ENCODE data around the gene DLGAP4. TPM values are rescaled to one million over a fixed set of nuclear protein-coding genes. Genes with fewer than 3 reads are reported as not detected.
A peak's percentile ranks its signal among the peaks of the same experiment; 100 is the strongest.

DLGAP4 gene
- total and polyA plus RNA-seq, 9 of the 15 experiments (the other 6 are each of a cell fraction or from before 2014, with no cell fraction given) = 0.31 to 34.1 (median 4.5) TPM

GRCh38 chr20:36390269-36390668 is 84.1 kb downstream of the DLGAP4 start (continued):
- TF ChIP-seq E2F8 (IDR thresholded peaks at IDR 0.05; ENCODE audit: low read depth, partially characterized antibody) (no peak), NFE2 (IDR thresholded peaks at IDR 0.05; ENCODE audit: low read depth) (no peak), MAFG (tag; conservative IDR thresholded peaks at IDR 0.05) (no peak), SOX6 (IDR thresholded peaks at IDR 0.05) (no peak)

GRCh38 chr20:36390719-36391415 is 84.7 kb downstream of the DLGAP4 start:
- no peaks in the 10 kb centered on the region for H3K9me1 ChIP-seq (ENCODE audit: control insufficient read depth, insufficient read depth, low read length)
- no peak overlapping the region for H3K4me2 ChIP-seq (ENCODE audit: insufficient read depth, low read length)
- DNase-seq (ENCODE audit: extremely low read depth in 1 of 4, low spot score in 3 of 4) = no peak
- no peak overlapping the region for H3K4me3 ChIP-seq
- H3K9me3 ChIP-seq (replicated peaks; ENCODE audit: control insufficient read depth, insufficient read depth, low read depth, low read length) = no peaks in the 10 kb centered on the region
- in situ Hi-C loops (cut with MboI) = no loop called here
- TF ChIP-seq NR2C1 (IDR thresholded peaks at IDR 0.05) (no peak), NR2C1 (tag; IDR thresholded peaks at IDR 0.05) (0 out of 2 replicates have a peak, but pooled peaks have one; percentile 18), E4F1 (CRISPR knock-in tag; IDR thresholded peaks at IDR 0.05; ENCODE audit: borderline replicate concordance) (no peak)
- H3K79me2 ChIP-seq (ENCODE audit: control insufficient read depth, insufficient read depth, low read length) = no peaks in the 10 kb centered on the region
- no peak overlapping the region for H3K27ac ChIP-seq (ENCODE audit: extremely low read depth, low read depth, low read length)
- no peak overlapping the region for H2AFZ ChIP-seq (ENCODE audit: low read depth, low read length)
- BruUV-seq (replicated peaks) = no TSS peak
- 1% methylated on average over 6 of the region's 6 CpGs for WGBS (ENCODE audit: insufficient coverage, low coverage, missing lambda C conversion rate)
- H3K27me3 ChIP-seq (ENCODE audit: control insufficient read depth in 2 of 2, insufficient read depth in 2 of 2, low read length in 2 of 2) = peaks cover 2 to 44% of the 10 kb centered on the region in 2 experiments; a peak in 3 of 5 replicates
- H3K36me3 ChIP-seq (ENCODE audit: control insufficient read depth, insufficient read depth, low read length) = no peaks in the 10 kb centered on the region
- ChIA-PET POLR2A (interaction anchor here (0.6 to 0.9 kb wide), 5 partner anchors 13 to 529 kb away, joined by 3 to 4 read pairs (median 3); no protein-coding TSS in a partner anchor), CTCF (ENCODE audit: low intra/inter-chr PET ratio) (no interaction called here)
- peaks cover 0 to 3% of the 10 kb centered on the region in 2 experiments; a peak in 2 of 5 replicates for H3K4me1 ChIP-seq (replicated peaks in 1 of 2; ENCODE audit: control insufficient read depth in 2 of 2, insufficient read depth in 2 of 2, low read length in 2 of 2)
- no peak for FAIRE-seq
- H3K9ac ChIP-seq (ENCODE audit: insufficient read depth in 1 of 2, low read depth in 2 of 2, low read length in 2 of 2) = peak overlapping the region in 1 of 2 experiments; percentile 17; a peak in 1 of 4 replicates
- no peak for ATAC-seq
- H4K20me1 ChIP-seq (replicated peaks; ENCODE audit: control insufficient read depth, insufficient read depth, low read length) = peaks cover 5% of the 10 kb centered on the region; the same call in 1 of the 2 replicates
- intact Hi-C loops (cut with micrococcal nuclease) = no loop called here

Data from K562 (cell line).